Stimulated activated CD4-positive, alpha-beta T cell treated with anti-CD3 and anti-CD28 coated beads, Interleukin-15, amount 100 ng/mL, for 1 hour (primary cell): Measurements from ENCODE around the gene TSPAN15.
"Not testable (repeated sequence)": the region's sequence is repeated elsewhere in the genome, so short reads cannot be mapped to it uniquely, and the experiment has no call there.

Source experiments
- DNase-seq, 2 donors: peaks; one replicate each; pipeline ENCODE4 v3.0.0-alpha.2; 2020; ENCODE audit warnings: low read depth in 1 of 2, low spot score in 1 of 2

TSPAN15 gene

GRCh38 chr10:69484736-69485135 is 33.5 kb downstream of the TSPAN15 start:
- DNase-seq: no peak

DNA sequence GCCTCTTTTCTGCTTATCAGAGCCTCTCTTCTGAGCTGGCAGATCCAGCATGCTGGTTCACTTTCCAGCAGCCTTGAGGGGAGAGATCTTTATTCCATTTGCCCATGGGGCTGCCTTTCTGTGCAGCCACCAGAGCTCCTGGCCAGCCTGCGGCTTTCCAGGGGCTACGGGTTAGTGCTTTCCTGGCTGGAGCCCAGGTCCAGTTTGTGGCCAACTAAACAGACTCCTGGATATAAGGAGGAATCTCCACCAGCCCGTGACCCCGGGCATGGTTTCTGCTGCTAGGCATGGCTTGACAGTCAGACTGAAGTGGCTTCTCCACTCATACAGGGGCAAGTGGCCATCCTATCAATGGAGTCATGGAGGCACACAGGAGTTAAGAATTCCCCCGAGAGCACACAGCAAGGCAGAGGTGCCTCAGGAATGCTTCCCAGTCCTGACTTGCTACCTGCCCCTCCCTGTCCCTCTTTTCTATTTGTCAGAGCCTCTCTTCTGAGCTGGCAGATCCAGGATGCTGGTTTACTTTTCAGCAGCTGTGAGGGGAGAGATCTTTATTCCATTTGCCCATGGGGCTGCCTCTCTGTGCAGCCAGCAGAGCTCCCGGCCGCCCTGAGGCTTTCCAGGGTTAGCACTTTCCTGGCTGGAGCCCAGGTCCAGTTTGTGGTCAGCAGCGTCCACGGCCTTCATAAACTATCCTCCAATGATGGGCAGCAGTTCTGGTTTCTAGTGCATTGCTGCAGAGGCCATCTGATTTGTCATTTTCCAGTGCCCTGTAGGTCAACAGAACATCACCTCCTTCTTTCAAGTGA is 35.9 kb downstream of the TSPAN15 start:
- no peak for DNase-seq

- not testable (repeated sequence) for DNase-seq
Measured at GRCh38 chr10:69488149-69488844, 37.0 kb downstream of the TSPAN15 start.

- not testable (repeated sequence) for DNase-seq
Measured at GRCh38 chr10:69488856-69489255, 37.6 kb downstream of the TSPAN15 start.

- DNase-seq: no peak
Measured at GRCh38 chr10:69489506-69490090, 38.3 kb downstream of the TSPAN15 start.

DNA sequence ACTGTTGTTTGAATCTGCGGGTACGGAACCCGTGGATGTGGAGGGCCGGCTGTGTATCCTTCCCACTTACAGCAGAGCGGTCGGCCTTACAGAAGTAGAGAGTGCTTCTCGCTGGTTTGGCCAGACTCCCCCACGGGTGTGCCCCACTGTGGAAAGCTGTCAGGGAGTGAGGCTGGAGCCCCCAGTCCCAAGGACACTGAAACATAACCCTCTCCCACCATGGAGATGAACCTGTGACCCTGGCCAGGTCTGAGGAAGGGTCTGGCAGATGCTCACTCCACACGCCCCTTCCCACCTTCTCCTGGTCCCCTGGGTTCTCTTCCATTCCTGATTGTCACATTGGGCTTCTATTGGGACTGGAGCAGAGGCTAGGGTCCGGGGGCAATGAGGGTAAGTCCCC is 39.6 kb downstream of the TSPAN15 start:
- no peak for DNase-seq

GRCh38 chr10:69491611-69492010 is 40.3 kb downstream of the TSPAN15 start:
- DNase-seq: no peak

DNA sequence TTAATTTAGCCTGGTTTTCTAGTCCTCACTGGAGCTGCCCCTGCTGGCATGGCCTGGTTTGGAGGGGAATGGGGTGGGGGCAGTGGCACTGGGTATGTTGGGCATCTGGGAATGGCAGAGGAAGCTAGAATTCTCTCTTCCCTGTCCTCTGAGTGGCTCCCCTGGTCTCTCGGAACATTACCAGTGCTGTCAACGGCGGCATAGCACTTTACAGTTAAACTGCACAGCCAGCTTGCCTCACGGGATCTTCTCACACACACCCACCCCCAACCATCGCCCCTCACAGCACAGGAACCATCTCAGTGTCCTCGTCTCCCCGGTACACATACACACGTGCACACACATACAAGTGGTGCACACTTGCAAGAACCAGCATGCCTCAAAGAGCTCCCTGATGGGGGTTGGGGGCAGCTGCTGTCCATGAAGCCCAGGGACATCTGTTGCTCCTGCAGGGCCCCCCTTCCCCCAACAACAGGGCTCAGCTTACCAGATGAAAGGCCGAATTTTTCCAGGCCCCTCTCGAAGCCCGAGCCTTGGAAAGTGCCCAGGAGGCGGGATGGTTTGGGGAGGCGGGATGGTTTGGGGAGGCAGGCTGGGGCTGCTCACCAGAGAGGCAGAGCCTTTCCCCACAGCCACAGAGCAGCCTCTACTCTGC is 41.0 kb downstream of the TSPAN15 start:
- no peak for DNase-seq

DNA sequence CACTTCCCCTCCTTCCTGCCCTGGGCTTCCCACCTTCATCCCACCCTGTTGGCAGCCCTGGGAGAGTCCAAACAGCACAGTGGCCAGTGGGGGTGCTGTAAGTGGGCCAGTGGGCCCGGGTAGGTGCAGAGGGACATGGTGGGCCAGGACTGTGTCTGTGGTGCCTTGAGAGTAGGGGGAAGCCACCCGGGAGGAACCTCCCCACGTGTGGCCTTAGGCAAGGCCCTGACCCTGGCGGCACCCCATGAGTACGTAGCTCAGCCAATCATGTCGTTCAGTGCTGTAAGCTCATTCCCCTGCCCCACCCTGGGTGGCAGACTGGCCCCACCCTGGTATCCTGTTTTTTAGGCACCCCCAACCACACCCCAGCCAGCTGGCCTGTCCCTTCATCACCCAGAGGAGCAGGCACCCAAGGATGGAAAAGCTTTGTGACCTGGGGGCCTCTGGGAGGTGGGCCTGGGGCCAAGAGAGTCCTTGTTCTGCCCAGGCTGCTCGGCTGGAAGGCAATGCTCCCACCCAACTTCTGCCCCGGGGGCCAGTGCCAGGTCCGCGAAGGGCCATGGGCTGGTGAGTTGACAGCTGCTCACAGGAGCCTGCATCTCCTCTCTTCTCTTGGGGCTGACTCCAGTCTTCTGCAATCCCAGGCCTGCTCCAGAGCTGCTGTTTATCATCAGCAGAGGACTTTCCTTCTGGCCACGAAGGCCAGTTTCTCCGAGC is 41.6 kb downstream of the TSPAN15 start:
- DNase-seq: no peak

- no peak for DNase-seq
Measured at GRCh38 chr10:69494626-69495558, 43.6 kb downstream of the TSPAN15 start.

DNA sequence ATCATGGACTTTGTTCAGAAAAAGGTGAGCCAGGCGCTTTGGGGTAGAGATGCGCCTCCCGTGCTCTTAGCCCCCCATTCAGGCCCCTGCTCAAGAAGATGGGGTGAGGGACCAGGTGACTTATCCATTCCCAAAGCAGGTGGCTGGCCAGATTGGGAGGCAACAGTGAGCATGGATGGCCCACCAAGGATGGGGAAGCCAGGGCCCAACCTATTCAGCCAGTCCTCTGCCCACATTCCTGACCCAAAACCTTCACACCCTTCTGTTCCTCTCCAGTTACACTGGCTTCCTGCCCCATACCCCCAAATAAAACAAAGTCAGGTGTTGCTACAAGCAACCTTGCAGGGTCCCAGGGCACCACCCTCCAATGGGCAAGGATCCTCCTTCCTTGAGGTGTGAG is 44.4 kb downstream of the TSPAN15 start:
- DNase-seq: no peak

- no peak for DNase-seq
Measured at GRCh38 chr10:69496352-69497230, 45.3 kb downstream of the TSPAN15 start.

DNA sequence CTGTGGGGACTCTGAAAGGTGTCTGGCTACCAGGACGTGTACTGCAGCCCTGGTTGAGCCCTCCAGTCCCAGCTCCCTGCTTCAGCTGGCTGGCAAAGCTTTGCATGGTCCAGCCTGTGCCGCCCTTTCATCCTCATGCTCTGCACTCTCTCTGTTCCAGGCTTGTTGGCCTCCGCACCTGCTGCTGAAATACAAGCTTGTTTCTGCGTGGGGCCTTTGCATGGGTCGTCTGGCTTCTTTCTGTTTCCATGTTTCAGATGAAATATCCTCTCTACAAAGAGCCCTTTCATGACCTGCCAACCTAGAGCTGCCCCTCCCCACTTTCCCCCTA is 45.9 kb downstream of the TSPAN15 start:
- no peak for DNase-seq

GRCh38 chr10:69497611-69498390 is 46.5 kb downstream of the TSPAN15 start:
- DNase-seq: no peak

- no peak for DNase-seq
Measured at GRCh38 chr10:69498711-69499471, 47.6 kb downstream of the TSPAN15 start.

DNA sequence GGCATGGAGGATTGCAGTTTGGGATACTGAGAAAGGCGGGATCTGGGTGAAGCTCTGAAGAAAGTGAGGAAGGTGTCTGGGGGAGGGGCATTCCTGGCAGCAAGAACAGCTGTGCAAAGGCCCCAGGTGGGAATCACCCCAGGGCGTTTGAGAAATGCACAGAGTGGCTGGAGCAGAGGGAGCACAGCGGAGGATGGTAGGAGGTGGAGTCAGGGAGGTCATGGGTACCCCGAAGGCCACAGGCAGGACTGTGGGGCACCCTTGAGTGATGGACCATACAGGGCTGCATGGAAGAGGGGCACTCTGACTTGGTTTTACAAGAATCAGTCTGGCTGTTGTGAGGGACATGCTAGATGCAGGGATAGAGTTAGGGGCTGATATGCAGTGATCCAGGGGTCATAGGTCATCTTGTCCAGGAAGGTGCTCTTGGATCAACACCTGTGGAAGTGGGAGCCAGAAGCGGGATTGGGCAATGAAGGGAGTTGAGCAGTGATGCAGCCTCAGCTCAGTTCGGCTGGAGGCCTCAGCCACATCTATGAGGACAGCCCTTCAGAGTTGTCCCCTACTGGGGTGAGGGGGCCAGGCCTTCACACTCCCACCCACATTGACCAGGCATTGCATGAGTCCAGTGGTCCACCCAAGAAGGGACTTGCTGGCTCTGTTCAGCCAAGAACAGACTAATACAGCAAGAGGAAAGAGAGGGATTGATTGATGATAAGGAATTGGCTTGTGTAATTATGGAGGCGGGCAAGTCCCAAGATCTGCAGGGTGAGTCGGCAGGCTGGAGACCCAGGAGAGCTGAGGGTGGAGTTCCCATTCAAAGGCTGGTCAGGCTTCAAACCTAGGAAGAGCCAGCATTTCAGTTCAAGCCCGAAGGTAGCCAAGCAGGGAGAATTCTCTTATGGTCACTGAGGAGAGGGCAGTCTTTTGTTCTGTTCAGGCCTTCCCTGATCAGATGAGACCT is 48.7 kb downstream of the TSPAN15 start:
- DNase-seq: no peak
